HepG2 (cell line): ENCODE measurements around the gene RBPJ.

Experiments
- DNMT3B ChIP-seq: conservative IDR thresholded peaks from 2 replicates; pipeline ENCODE4 v1.6.1; 2016; ENCODE audit warnings: missing biosample characterization, control low read depth
- TF ChIP-seq, protein P1 (sequence below): sonication (generic); formaldehyde crosslinking; IDR thresholded peaks from 2 replicates; pipeline ENCODE4 v1.4.0; 2020; ENCODE audit warnings: missing genetic modification reagents

- TF ChIP-seq DNMT3B (CRISPR knock-in tag), result no peak
- TF ChIP-seq, protein P1, sequence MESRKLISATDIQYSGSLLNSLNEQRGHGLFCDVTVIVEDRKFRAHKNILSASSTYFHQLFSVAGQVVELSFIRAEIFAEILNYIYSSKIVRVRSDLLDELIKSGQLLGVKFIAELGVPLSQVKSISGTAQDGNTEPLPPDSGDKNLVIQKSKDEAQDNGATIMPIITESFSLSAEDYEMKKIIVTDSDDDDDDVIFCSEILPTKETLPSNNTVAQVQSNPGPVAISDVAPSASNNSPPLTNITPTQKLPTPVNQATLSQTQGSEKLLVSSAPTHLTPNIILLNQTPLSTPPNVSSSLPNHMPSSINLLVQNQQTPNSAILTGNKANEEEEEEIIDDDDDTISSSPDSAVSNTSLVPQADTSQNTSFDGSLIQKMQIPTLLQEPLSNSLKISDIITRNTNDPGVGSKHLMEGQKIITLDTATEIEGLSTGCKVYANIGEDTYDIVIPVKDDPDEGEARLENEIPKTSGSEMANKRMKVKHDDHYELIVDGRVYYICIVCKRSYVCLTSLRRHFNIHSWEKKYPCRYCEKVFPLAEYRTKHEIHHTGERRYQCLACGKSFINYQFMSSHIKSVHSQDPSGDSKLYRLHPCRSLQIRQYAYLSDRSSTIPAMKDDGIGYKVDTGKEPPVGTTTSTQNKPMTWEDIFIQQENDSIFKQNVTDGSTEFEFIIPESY (CRISPR knock-in tag), result no peak
Observed at GRCh38 chr4:26349496-26349895, 28.7 kb downstream of the RBPJ start.
